ENCODE results near the gene BCKDK.

- TF ChIP-seq CTCF (IDR thresholded peaks at IDR 0.05), result no peak
- TF ChIP-seq GABPA (IDR thresholded peaks at IDR 0.05; ENCODE audit: low read depth), result no peak
- no peak for TF ChIP-seq EP300 (IDR thresholded peaks at IDR 0.05; ENCODE audit: borderline replicate concordance in 1 of 2, low read depth in 1 of 2, low read length in 1 of 2)
- no peak for TF ChIP-seq YY1 (IDR thresholded peaks at IDR 0.05; ENCODE audit: low read depth)
Observed at GRCh38 chr16:31077024-31077423, 31.2 kb upstream of the BCKDK start.
